ENCODE results near the gene MOSPD2. TPM values are rescaled to one million over a fixed set of nuclear protein-coding genes. Genes with fewer than 3 reads are reported as not detected.

The MOSPD2 gene
- total RNA-seq, 2 experiments from 2014 or later = 11.6 to 14.4 TPM

DNA sequence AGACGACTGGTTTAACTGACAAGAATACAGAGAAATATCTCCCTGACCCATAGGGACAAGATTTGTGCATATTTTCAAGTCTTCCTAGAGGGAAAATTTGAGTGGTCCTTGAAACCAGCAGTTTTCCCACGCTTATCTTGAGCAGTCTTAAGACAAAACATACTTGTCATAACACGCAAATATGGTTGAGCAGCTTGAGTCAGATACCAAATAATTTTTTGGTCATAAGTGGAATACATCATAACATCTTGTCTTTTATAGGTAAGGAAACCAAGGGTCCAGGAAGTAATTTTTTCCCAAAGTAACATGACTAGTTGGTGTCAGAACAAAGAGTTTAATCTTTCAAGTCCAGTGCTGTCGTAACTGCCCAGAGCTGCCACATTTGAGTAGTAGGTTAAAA is 50.5 kb downstream of the MOSPD2 start:
- ATAC-seq (ENCODE audit: low read depth) (no peak), DNase-seq (no peak)

DNA sequence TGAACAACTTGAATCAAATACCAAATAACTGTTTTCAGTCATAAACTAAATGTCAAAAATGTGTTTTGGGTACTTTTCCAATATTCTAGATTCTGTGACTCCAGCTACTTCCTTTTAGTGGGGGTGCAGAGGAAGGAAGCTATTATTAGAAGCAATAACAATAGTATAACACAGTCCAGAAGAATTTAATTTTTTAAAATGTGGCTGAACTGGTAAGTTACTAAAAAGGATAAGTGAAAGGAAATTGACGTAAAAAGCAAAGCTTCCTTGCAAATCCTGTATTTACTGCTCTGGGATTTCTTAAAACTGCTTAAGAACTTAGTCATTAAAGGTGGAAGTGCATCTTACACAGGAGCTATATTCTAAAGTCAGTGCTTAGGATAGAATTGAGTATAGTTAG is 53.2 kb downstream of the MOSPD2 start:
- Mint-ChIP-seq H3K4me1 (no peaks in the 10 kb centered on the region), H3K9me3 (no peaks in the 10 kb centered on the region), H3K27me3 (no peaks in the 10 kb centered on the region), H3K27ac (no peak overlapping the region), H3K4me3 (no peak overlapping the region), H3K36me3 (no peaks in the 10 kb centered on the region)
- POLR2A ChIA-PET = no interaction called here
- ATAC-seq (ENCODE audit: low read depth) = no peak
- DNase-seq = no peak

More for the DNA sequence above, 50.5 kb downstream of the MOSPD2 start:
- no peak overlapping the region for H3K4me3 Mint-ChIP-seq
- H3K27me3 Mint-ChIP-seq = no peaks in the 10 kb centered on the region
- H3K4me1 Mint-ChIP-seq = no peaks in the 10 kb centered on the region
- POLR2A ChIA-PET = no interaction called here
- no peaks in the 10 kb centered on the region for H3K9me3 Mint-ChIP-seq
- peaks cover 4% of the 10 kb centered on the region for H3K36me3 Mint-ChIP-seq
- H3K27ac Mint-ChIP-seq = no peak overlapping the region

DNA sequence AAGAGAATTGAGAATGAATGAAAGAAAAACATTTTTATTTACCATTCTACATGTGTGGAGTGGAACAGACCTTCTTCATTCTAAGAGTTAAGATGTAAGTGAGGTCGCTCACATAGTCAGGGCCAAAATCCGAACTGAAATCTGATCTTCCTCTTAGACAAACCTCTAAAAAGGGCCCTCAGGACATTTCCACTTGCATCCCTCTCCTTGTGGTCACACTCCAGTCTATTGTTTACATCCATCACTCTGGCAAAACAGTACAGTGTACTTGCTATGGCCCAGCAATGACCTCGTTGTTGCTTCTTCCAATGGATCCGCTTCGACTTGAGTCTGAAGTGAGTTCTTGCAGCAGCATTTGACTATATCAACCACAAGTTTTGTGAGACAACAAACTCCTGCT is 54.2 kb downstream of the MOSPD2 start:
- POLR2A ChIA-PET = no interaction called here
- Mint-ChIP-seq H3K4me3 (no peak overlapping the region), H3K27me3 (no peaks in the 10 kb centered on the region), H3K36me3 (no peaks in the 10 kb centered on the region), H3K4me1 (no peaks in the 10 kb centered on the region), H3K9me3 (no peaks in the 10 kb centered on the region), H3K27ac (no peak overlapping the region)
- no peak for ATAC-seq (ENCODE audit: low read depth)
- no peak for DNase-seq

- no peaks in the 10 kb centered on the region for H3K4me1 Mint-ChIP-seq
- H3K27ac Mint-ChIP-seq = no peak overlapping the region
- peaks cover 1% of the 10 kb centered on the region for H3K27me3 Mint-ChIP-seq
- no peak overlapping the region for H3K4me3 Mint-ChIP-seq
- H3K9me3 Mint-ChIP-seq = no peaks in the 10 kb centered on the region
- DNase-seq (no peak), ATAC-seq (ENCODE audit: low read depth) (no peak)
- no peaks in the 10 kb centered on the region for H3K36me3 Mint-ChIP-seq
- POLR2A ChIA-PET = no interaction called here
Observed at GRCh38 chrX:14930663-14931062, 57.4 kb downstream of the MOSPD2 start.

DNA sequence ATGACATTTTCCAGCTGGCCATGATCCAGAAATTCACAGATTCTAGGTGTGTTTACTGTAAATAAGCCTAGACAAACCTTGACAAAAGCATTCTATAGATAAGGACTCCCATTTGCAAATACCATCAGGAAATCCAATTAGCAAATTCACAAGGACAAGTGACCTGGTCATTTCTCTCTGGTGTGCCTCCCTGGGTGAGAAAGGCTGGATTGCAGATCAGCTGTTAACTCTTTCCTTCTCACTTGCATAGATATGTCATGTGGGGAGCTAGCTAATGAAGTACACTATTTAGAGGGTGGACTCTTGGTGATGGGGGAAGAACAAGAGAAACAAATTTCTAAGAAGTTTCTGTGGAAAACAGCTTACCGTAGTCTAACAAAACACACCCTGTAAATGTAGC is 58.9 kb downstream of the MOSPD2 start:
- no peaks in the 10 kb centered on the region for H3K9me3 Mint-ChIP-seq
- no peaks in the 10 kb centered on the region for H3K4me1 Mint-ChIP-seq
- DNase-seq (no peak), ATAC-seq (ENCODE audit: low read depth) (no peak)
- H3K4me3 Mint-ChIP-seq = no peak overlapping the region
- peaks cover 1% of the 10 kb centered on the region for H3K27me3 Mint-ChIP-seq
- H3K36me3 Mint-ChIP-seq = no peaks in the 10 kb centered on the region
- POLR2A ChIA-PET = no interaction called here
- H3K27ac Mint-ChIP-seq = no peak overlapping the region

DNA sequence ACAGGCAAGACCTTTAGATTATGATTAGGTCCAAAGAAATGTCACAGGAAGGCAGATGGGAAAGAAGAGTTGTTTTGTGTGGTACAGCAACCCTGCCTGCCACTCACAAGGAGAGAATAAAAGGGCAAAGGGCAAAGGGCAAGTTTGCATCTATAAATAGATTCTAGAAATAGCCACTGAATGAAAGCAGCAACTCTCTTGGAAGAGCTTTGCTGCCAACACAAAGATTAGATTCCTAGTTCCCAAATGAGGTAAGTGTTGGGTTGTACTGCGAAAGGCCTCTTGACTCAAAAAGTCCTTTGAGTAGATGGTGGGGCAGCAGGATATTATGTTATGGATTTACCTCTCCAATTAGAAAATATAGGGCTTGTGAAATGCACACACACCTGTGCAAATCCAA is 61.2 kb downstream of the MOSPD2 start:
- POLR2A ChIA-PET = no interaction called here
- ATAC-seq (ENCODE audit: low read depth) = no peak
- DNase-seq = no peak
- no peak overlapping the region for H3K4me3 Mint-ChIP-seq
- H3K27me3 Mint-ChIP-seq = peaks cover 5% of the 10 kb centered on the region
- no peaks in the 10 kb centered on the region for H3K36me3 Mint-ChIP-seq
- no peaks in the 10 kb centered on the region for H3K4me1 Mint-ChIP-seq
- no peaks in the 10 kb centered on the region for H3K9me3 Mint-ChIP-seq
- H3K27ac Mint-ChIP-seq = no peak overlapping the region

DNA sequence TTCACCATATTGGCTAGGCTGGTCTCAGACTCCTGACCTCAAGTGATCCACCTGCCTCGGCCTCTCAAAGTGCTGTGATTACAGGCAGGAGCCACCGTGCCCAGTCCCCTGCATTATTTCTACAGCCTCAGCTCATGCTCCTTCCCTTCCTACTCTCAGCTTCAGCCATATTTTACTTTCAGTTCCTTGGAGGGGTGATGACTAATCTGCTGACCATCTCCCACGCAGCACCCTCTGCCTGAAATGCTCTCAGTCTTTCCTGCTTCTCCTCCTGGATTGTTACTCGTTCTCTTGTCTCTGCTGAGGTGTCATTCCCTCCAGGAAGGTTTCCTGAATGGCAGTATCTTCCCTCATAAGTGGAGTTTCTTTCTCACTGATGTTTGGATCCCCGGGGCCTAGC is 63.3 kb downstream of the MOSPD2 start:
- ATAC-seq (ENCODE audit: low read depth) = no peak
- H3K27ac Mint-ChIP-seq = no peak overlapping the region

GRCh38 chrX:14939644-14940043 is 66.4 kb downstream of the MOSPD2 start:
- H3K4me1 Mint-ChIP-seq = no peaks in the 10 kb centered on the region
- H3K27ac Mint-ChIP-seq = no peak overlapping the region
- POLR2A ChIA-PET = no interaction called here

More for the DNA sequence above, 63.3 kb downstream of the MOSPD2 start:
- H3K36me3 Mint-ChIP-seq = no peaks in the 10 kb centered on the region
- H3K9me3 Mint-ChIP-seq = no peaks in the 10 kb centered on the region
- DNase-seq = no peak
- no peaks in the 10 kb centered on the region for H3K4me1 Mint-ChIP-seq
- peaks cover 5% of the 10 kb centered on the region for H3K27me3 Mint-ChIP-seq
- no peak overlapping the region for H3K4me3 Mint-ChIP-seq
- POLR2A ChIA-PET = no interaction called here

GRCh38 chrX:14941301-14941700 is 68.1 kb downstream of the MOSPD2 start:
- no peak overlapping the region for H3K27ac Mint-ChIP-seq
- H3K4me3 Mint-ChIP-seq = no peak overlapping the region
- ATAC-seq (ENCODE audit: low read depth) (no peak), DNase-seq (no peak)
- no peaks in the 10 kb centered on the region for H3K9me3 Mint-ChIP-seq
- H3K4me1 Mint-ChIP-seq = no peaks in the 10 kb centered on the region
- POLR2A ChIA-PET = no interaction called here
- H3K36me3 Mint-ChIP-seq = no peaks in the 10 kb centered on the region
- H3K27me3 Mint-ChIP-seq = peaks cover 4% of the 10 kb centered on the region

More at GRCh38 chrX:14939644-14940043, 66.4 kb downstream of the MOSPD2 start:
- no peaks in the 10 kb centered on the region for H3K9me3 Mint-ChIP-seq
- no peak overlapping the region for H3K4me3 Mint-ChIP-seq
- ATAC-seq (ENCODE audit: low read depth) = no peak
- peaks cover 4% of the 10 kb centered on the region for H3K27me3 Mint-ChIP-seq
- no peak for DNase-seq
- no peaks in the 10 kb centered on the region for H3K36me3 Mint-ChIP-seq

DNA sequence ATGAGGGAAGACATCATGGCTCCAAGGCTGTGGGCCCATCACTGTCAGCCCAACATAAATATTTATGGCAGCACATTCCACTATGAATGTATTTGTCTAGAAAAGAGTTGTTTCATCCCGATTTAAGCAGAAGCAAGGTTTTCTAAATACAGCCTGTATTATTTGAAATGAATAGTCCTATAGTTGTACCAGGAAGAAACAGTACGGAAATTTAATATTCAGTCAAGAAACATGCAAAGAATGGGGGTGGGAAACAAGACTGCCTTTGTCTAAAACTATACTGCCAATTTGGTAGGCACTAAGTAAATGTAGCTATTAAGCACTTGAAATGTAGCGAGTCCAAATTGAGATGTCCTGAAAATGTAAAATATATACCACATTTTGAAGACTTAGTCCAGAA is 69.1 kb downstream of the MOSPD2 start:
- H3K4me3 Mint-ChIP-seq = no peak overlapping the region
- H3K27ac Mint-ChIP-seq = no peak overlapping the region
- peaks cover 4% of the 10 kb centered on the region for H3K27me3 Mint-ChIP-seq
- DNase-seq (no peak), ATAC-seq (ENCODE audit: low read depth) (no peak)
- POLR2A ChIA-PET = no interaction called here
- H3K4me1 Mint-ChIP-seq = no peaks in the 10 kb centered on the region
- no peaks in the 10 kb centered on the region for H3K36me3 Mint-ChIP-seq
- H3K9me3 Mint-ChIP-seq = no peaks in the 10 kb centered on the region

DNA sequence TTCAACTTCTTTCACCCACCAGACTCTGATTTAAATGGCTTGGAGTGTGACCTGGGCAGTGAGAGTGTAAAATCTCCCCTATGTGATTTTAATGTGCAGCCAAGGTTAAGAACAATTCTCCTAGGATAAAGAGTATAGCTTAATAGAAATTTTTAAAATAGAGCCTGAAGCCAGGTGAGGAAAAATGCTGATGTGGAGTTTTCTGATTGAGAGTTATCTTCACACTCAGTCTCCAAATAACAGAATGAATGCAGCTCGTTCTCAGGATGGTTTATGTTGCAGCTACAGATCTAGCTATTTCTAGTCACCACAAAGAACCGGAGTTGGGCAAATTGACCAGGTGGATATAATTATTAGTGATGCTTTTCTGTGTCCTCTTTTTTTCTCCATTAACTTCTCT is 70.7 kb downstream of the MOSPD2 start:
- POLR2A ChIA-PET = no interaction called here
- Mint-ChIP-seq H3K4me1 (no peaks in the 10 kb centered on the region), H3K27ac (no peak overlapping the region), H3K36me3 (no peaks in the 10 kb centered on the region), H3K27me3 (no peaks in the 10 kb centered on the region), H3K4me3 (no peak overlapping the region), H3K9me3 (no peaks in the 10 kb centered on the region)
- ATAC-seq (ENCODE audit: low read depth) (no peak), DNase-seq (no peak)

GRCh38 chrX:14946606-14947155 is 73.5 kb downstream of the MOSPD2 start:
- POLR2A ChIA-PET = no interaction called here
- DNase-seq (no peak), ATAC-seq (ENCODE audit: low read depth) (no peak)
- Mint-ChIP-seq H3K36me3 (no peaks in the 10 kb centered on the region), H3K27me3 (no peaks in the 10 kb centered on the region), H3K27ac (no peak overlapping the region), H3K4me1 (no peaks in the 10 kb centered on the region), H3K9me3 (no peaks in the 10 kb centered on the region), H3K4me3 (no peak overlapping the region)

GRCh38 chrX:14948691-14949090 is 75.5 kb downstream of the MOSPD2 start:
- Mint-ChIP-seq H3K27me3 (no peaks in the 10 kb centered on the region), H3K4me3 (no peak overlapping the region), H3K27ac (no peak overlapping the region), H3K36me3 (no peaks in the 10 kb centered on the region), H3K9me3 (no peaks in the 10 kb centered on the region), H3K4me1 (no peaks in the 10 kb centered on the region)
- POLR2A ChIA-PET = no interaction called here
- ATAC-seq (ENCODE audit: low read depth) (no peak), DNase-seq (no peak)

DNA sequence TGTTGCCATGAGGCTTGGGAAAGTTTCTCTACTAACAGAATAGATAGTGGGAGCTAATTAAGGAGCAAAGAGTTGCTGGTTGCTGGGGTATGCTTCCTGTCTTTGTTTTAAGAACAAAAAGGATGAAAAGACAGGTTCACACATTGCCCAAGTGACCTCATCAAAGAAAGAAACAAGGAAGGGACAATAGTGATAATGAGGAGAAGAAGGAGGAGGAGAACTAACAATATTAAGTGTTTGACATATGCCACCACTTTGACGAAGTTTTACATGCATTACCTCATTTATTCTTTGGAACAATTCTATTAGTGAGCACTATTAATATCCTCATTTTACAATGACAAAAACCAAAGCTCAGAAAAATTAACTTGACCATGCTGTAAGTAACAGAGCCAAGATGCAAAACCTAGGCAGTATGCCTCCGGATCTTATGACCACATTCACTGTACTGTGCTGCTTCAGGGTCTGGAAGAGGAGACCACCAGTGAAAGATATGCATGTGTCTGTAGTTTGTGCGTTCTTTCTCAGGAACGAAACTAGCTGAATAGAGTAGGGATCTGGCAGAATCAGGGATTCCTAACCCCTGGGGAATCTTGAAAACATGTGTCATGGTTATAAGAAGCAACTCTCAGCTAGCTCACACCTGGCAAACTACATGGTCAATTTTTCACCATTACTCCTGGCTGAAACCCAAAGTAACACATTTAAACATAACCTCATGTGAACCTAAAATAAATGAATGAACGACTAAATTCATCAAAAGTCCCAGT is 83.8 kb downstream of the MOSPD2 start:
- ATAC-seq (ENCODE audit: low read depth) = no peak
- no peak for DNase-seq
- Mint-ChIP-seq H3K4me1 (no peaks in the 10 kb centered on the region), H3K27ac (no peak overlapping the region), H3K27me3 (no peaks in the 10 kb centered on the region), H3K9me3 (peaks cover 2% of the 10 kb centered on the region), H3K36me3 (no peaks in the 10 kb centered on the region), H3K4me3 (no peak overlapping the region)
- POLR2A ChIA-PET = no interaction called here

Data from activated naive CD8-positive, alpha-beta T cell treated with anti-CD3 and anti-CD28 coated beads, Interleukin-2, amount 10 ng/mL, durations not matched to agents 7 days and 5 days (primary cell).